GM23338 (cell line): ENCODE results near the gene PKD2L1. TPM values are rescaled to one million over a fixed set of nuclear protein-coding genes. Genes with fewer than 3 reads are reported as not detected.

Experiments
- ATAC-seq: fragments of 200-7000 bp; cut with Tn5 transposase; 3 replicates; pipeline ENCODE4 v1.9.1; 2020
- DNase-seq: peaks from one replicate; pipeline ENCODE4 v3.0.0-alpha.2; 2015; ENCODE audit warnings: low spot score
- H2AFZ ChIP-seq: fragments of 200-600 bp; sonication (generic); 2 replicates; pipeline ENCODE4 v1.8.0; 2016; ENCODE audit warnings: antibody characterized with exemption, mild to moderate bottlenecking, moderate library complexity
- H3F3A ChIP-seq: fragments of 200-600 bp; sonication (generic); replicated peaks from 2 replicates; pipeline ENCODE4 v1.8.0; 2017; ENCODE audit warnings: antibody characterized with exemption, mixed run types, low read depth
- H3K27ac ChIP-seq: fragments of 200-600 bp; sonication (generic); 2 replicates; pipeline ENCODE4 v1.6.1; 2016; ENCODE audit warnings: low read depth
- H3K27me3 ChIP-seq: fragments of 200-600 bp; sonication (generic); 2 replicates; pipeline ENCODE4 v1.8.0; 2016; ENCODE audit warnings: mild to moderate bottlenecking, mixed run types, moderate library complexity; ENCODE audit not compliant: insufficient read depth
- H3K36me3 ChIP-seq: fragments of 200-600 bp; sonication (generic); 2 replicates; pipeline ENCODE4 v1.8.0; 2016; ENCODE audit warnings: mild to moderate bottlenecking; ENCODE audit not compliant: insufficient read depth
- H3K4me1 ChIP-seq: fragments of 200-600 bp; sonication (generic); 2 replicates; pipeline ENCODE4 v1.8.0; 2016; ENCODE audit warnings: mild to moderate bottlenecking, moderate library complexity; ENCODE audit not compliant: insufficient read depth
- H3K4me2 ChIP-seq: fragments of 200-600 bp; sonication (generic); 2 replicates; pipeline ENCODE4 v1.7.1; 2017; ENCODE audit warnings: mixed run types
- H3K4me3 ChIP-seq: fragments of 200-600 bp; sonication (generic); 2 replicates; pipeline ENCODE4 v1.6.1; 2016; ENCODE audit warnings: mixed run types
- H3K79me2 ChIP-seq: fragments of 200-600 bp; sonication (generic); replicated peaks from 2 replicates; pipeline ENCODE4 v1.8.0; 2017; ENCODE audit warnings: mild to moderate bottlenecking; ENCODE audit not compliant: insufficient read depth
- H3K9me2 ChIP-seq: fragments of 200-600 bp; sonication (generic); 2 replicates; pipeline ENCODE4 v1.8.0; 2017; ENCODE audit not compliant: insufficient read depth
- H4K20me1 ChIP-seq: fragments of 200-600 bp; sonication (generic); replicated peaks from 2 replicates; pipeline ENCODE4 v1.8.0; 2017; ENCODE audit warnings: mild to moderate bottlenecking; ENCODE audit not compliant: insufficient read depth
- H3K27ac Mint-ChIP-seq: 2 replicates; pipeline ENCODE4 v1.8.0; 2020; ENCODE audit warnings: inconsistent platforms, mild to moderate bottlenecking, moderate library complexity, mixed read lengths
- H3K27me3 Mint-ChIP-seq: 3 replicates; pipeline ENCODE4 v1.8.0; 2022; ENCODE audit warnings: low read depth, mild to moderate bottlenecking, moderate library complexity, mixed read lengths, inconsistent platforms; ENCODE audit not compliant: insufficient read depth, poor library complexity
- H3K36me3 Mint-ChIP-seq: 3 replicates; pipeline ENCODE4 v1.8.0; 2021; ENCODE audit warnings: low read depth, mild to moderate bottlenecking, inconsistent platforms, moderate library complexity, mixed read lengths
- H3K4me1 Mint-ChIP-seq: 3 replicates; pipeline ENCODE4 v1.8.0; 2020; ENCODE audit warnings: mild to moderate bottlenecking, inconsistent platforms, mixed read lengths
- H3K4me3 Mint-ChIP-seq: 3 replicates; pipeline ENCODE4 v1.8.0; 2021; ENCODE audit warnings: moderate library complexity, mild to moderate bottlenecking, inconsistent platforms, mixed read lengths
- H3K9me3 Mint-ChIP-seq: 3 replicates; pipeline ENCODE4 v1.8.0; 2020; ENCODE audit warnings: moderate library complexity, mild to moderate bottlenecking, inconsistent platforms, mixed read lengths
- CREB1 ChIP-seq: fragments of 250-450 bp; sonication (Bioruptor Pico); IDR thresholded peaks from 2 replicates; pipeline ENCODE4 v1.5.0; 2020; ENCODE audit warnings: low read depth, mild to moderate bottlenecking, moderate library complexity
- CTCF ChIP-seq, 2 experiments: fragments of 200-600 bp in 1 of 2; sonication (generic) in 1 of 2; conservative IDR thresholded peaks; 2 replicates each; pipeline versions ENCODE4 v1.5.1 to v1.6.1; 2016 to 2017; ENCODE audit warnings: antibody characterized with exemption in 2 of 2, low read depth in 2 of 2, mild to moderate bottlenecking in 2 of 2, moderate library complexity in 1 of 2
- EZH2 ChIP-seq: fragments of 200-600 bp; sonication (generic); IDR thresholded peaks from one replicate; pipeline ENCODE4 v1.8.0; 2017; ENCODE audit warnings: antibody characterized with exemption, mild to moderate bottlenecking, low read depth; ENCODE audit not compliant: unreplicated experiment
- EZH2phosphoT487 ChIP-seq: fragments of 200-600 bp; sonication (generic); IDR thresholded peaks from one replicate; pipeline ENCODE4 v1.8.1; 2018; ENCODE audit warnings: antibody characterized with exemption; ENCODE audit not compliant: unreplicated experiment
- JUNB ChIP-seq: IDR thresholded peaks from one replicate; pipeline ENCODE4 v1.6.1; 2016; ENCODE audit warnings: antibody characterized with exemption; ENCODE audit not compliant: unreplicated experiment
- NANOG ChIP-seq: IDR thresholded peaks from 2 replicates; pipeline ENCODE4 v1.6.1; 2016; ENCODE audit warnings: antibody characterized with exemption, borderline replicate concordance
- POLR2AphosphoS5 ChIP-seq: IDR thresholded peaks from 2 replicates; pipeline ENCODE4 v1.6.1; 2016; ENCODE audit warnings: antibody characterized with exemption, low read depth
- STAT1 ChIP-seq: IDR thresholded peaks from one replicate; pipeline ENCODE4 v1.6.1; 2016; ENCODE audit warnings: antibody characterized with exemption; ENCODE audit not compliant: unreplicated experiment
- ZNF114 ChIP-seq: fragments of 250-450 bp; sonication (Bioruptor Pico); IDR thresholded peaks from 2 replicates; pipeline ENCODE4 v1.5.0; 2020; ENCODE audit warnings: mild to moderate bottlenecking, moderate library complexity
- ZNF331 ChIP-seq: fragments of 250-450 bp; sonication (Bioruptor Pico); IDR thresholded peaks from 2 replicates; pipeline ENCODE4 v1.5.0; 2020; ENCODE audit warnings: low read depth, mild to moderate bottlenecking, moderate library complexity
- ZNF462 ChIP-seq: fragments of 250-450 bp; sonication (Bioruptor Pico); IDR thresholded peaks from 2 replicates; pipeline ENCODE4 v1.5.0; 2020; ENCODE audit warnings: mild to moderate bottlenecking, moderate library complexity
- polyA plus RNA-seq: library from polyadenylated mRNA; unstranded; fragments of >200 nt; fragmentation: Nextera tagmentation; extraction: Ambion mirVana; gene quantifications from 2 replicates; pipeline ENCODE4 v1.2.1, GENCODE V29; 2016
- total RNA-seq: library from RNA; depleted of rRNA; stranded (reverse); fragments of >200 nt; shearing (Covaris generic); gene quantifications from 2 replicates; pipeline ENCODE4 v1.2.3, GENCODE V29; 2014
- TF ChIP-seq, protein P1 (sequence below): IDR thresholded peaks from 2 replicates; pipeline ENCODE4 v1.6.1; 2016; ENCODE audit warnings: antibody characterized with exemption
- TF ChIP-seq, protein P2 (sequence below): IDR thresholded peaks from one replicate; pipeline ENCODE4 v1.6.1; 2018; ENCODE audit warnings: antibody characterized with exemption; ENCODE audit not compliant: unreplicated experiment

PKD2L1 gene
- total and polyA plus RNA-seq, 2 experiments from 2014 or later: not detected

- no peaks in the 10 kb centered on the region for H3K9me3 Mint-ChIP-seq
- no peak overlapping the region for H2AFZ ChIP-seq
- H3K4me3 Mint-ChIP-seq: no peak overlapping the region
- no peak for TF ChIP-seq ZNF114 (CRISPR knock-in tag)
- TF ChIP-seq ZNF331 (CRISPR knock-in tag): no peak
- no peak for TF ChIP-seq CTCF (conservative IDR thresholded peaks at IDR 0.05; ENCODE audit: low read depth in 2 of 2)
- peak; percentile 81 for TF ChIP-seq POLR2AphosphoS5
- no peak for TF ChIP-seq JUNB
- no peak for TF ChIP-seq EZH2
- no peak for TF ChIP-seq EZH2phosphoT487
- TF ChIP-seq ZNF462 (CRISPR knock-in tag): no peak
- TF ChIP-seq NANOG: 0 out of 2 replicates have a peak, but pooled peaks have one; percentile 4
- TF ChIP-seq, protein P1, sequence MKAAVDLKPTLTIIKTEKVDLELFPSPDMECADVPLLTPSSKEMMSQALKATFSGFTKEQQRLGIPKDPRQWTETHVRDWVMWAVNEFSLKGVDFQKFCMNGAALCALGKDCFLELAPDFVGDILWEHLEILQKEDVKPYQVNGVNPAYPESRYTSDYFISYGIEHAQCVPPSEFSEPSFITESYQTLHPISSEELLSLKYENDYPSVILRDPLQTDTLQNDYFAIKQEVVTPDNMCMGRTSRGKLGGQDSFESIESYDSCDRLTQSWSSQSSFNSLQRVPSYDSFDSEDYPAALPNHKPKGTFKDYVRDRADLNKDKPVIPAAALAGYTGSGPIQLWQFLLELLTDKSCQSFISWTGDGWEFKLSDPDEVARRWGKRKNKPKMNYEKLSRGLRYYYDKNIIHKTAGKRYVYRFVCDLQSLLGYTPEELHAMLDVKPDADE: 0 out of 2 replicates have a peak, but pooled peaks have one; percentile 31
- TF ChIP-seq, protein P2, sequence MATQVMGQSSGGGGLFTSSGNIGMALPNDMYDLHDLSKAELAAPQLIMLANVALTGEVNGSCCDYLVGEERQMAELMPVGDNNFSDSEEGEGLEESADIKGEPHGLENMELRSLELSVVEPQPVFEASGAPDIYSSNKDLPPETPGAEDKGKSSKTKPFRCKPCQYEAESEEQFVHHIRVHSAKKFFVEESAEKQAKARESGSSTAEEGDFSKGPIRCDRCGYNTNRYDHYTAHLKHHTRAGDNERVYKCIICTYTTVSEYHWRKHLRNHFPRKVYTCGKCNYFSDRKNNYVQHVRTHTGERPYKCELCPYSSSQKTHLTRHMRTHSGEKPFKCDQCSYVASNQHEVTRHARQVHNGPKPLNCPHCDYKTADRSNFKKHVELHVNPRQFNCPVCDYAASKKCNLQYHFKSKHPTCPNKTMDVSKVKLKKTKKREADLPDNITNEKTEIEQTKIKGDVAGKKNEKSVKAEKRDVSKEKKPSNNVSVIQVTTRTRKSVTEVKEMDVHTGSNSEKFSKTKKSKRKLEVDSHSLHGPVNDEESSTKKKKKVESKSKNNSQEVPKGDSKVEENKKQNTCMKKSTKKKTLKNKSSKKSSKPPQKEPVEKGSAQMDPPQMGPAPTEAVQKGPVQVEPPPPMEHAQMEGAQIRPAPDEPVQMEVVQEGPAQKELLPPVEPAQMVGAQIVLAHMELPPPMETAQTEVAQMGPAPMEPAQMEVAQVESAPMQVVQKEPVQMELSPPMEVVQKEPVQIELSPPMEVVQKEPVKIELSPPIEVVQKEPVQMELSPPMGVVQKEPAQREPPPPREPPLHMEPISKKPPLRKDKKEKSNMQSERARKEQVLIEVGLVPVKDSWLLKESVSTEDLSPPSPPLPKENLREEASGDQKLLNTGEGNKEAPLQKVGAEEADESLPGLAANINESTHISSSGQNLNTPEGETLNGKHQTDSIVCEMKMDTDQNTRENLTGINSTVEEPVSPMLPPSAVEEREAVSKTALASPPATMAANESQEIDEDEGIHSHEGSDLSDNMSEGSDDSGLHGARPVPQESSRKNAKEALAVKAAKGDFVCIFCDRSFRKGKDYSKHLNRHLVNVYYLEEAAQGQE: no peak
- peak; percentile 24; the same call in 1 of the 2 replicates for TF ChIP-seq CREB1 (CRISPR knock-in tag)
- TF ChIP-seq STAT1: no peak
- H3K27me3 ChIP-seq: no peaks in the 10 kb centered on the region
- ATAC-seq (peak; percentile 90), DNase-seq (peak; percentile 100)
- peaks cover 15% of the 10 kb centered on the region for H3K27me3 Mint-ChIP-seq
- no peaks in the 10 kb centered on the region for H3K9me2 ChIP-seq
- H3K4me1 Mint-ChIP-seq: peaks cover 26% of the 10 kb centered on the region
- H3K27ac ChIP-seq: peak overlapping the region; percentile 100
- H3K27ac Mint-ChIP-seq: no peak overlapping the region
- H3K36me3 ChIP-seq: no peaks in the 10 kb centered on the region; the same call in 1 of the 2 replicates
- peak overlapping the region; percentile 81 for H3K4me3 ChIP-seq
- H3K4me1 ChIP-seq: peaks cover 39% of the 10 kb centered on the region
- H3K79me2 ChIP-seq: peaks cover 37% of the 10 kb centered on the region
- H3K4me2 ChIP-seq: peak overlapping the region; percentile 95
- peaks cover 8% of the 10 kb centered on the region for H4K20me1 ChIP-seq
- peaks cover 2% of the 10 kb centered on the region; the same call in 1 of the 2 replicates for H3F3A ChIP-seq
- peaks cover 6% of the 10 kb centered on the region; the same call in 1 of the 3 replicates for H3K36me3 Mint-ChIP-seq
Measured at GRCh38 chr10:100373298-100374199, 43.5 kb upstream of the PKD2L1 start.
